HG03439 (cell line): ENCODE results near the gene SLC35D3.
"Not testable (repeated sequence)": the region's sequence is repeated elsewhere in the genome, so short reads cannot be mapped to it uniquely, and the experiment has no call there.

ENCODE experiments used
- ATAC-seq: cut with Tn5 transposase; IDR thresholded peaks from one replicate; pipeline ENCODE4 v1.9.1; 2021; ENCODE audit warnings: mild to moderate bottlenecking, moderate library complexity; ENCODE audit not compliant: unreplicated experiment

Gene SLC35D3

GRCh38 chr6:136923116-136923953, 1.2 kb downstream of the SLC35D3 start:
- no peak for ATAC-seq

GRCh38 chr6:136923954-136924673, 2.0 kb downstream of the SLC35D3 start:
- no peak for ATAC-seq

GRCh38 chr6:136926383-136926782, 4.3 kb downstream of the SLC35D3 start:
- no peak for ATAC-seq

- ATAC-seq: no peak
Observed at GRCh38 chr6:136927292-136927691, 5.2 kb downstream of the SLC35D3 start.

GRCh38 chr6:136930528-136930927, 8.4 kb downstream of the SLC35D3 start:
- ATAC-seq: no peak

- no peak for ATAC-seq
Observed at GRCh38 chr6:136932599-136932998, 10.5 kb downstream of the SLC35D3 start.

- no peak for ATAC-seq
Observed at GRCh38 chr6:136945072-136945471, 23.0 kb downstream of the SLC35D3 start.

- no peak for ATAC-seq
Observed at GRCh38 chr6:136945711-136946121, 23.6 kb downstream of the SLC35D3 start.

GRCh38 chr6:136947037-136947436, 24.9 kb downstream of the SLC35D3 start:
- ATAC-seq: no peak

GRCh38 chr6:136949957-136950356, 27.9 kb downstream of the SLC35D3 start:
- not testable (repeated sequence) for ATAC-seq

GRCh38 chr6:136950436-136951126, 28.5 kb downstream of the SLC35D3 start:
- no peak for ATAC-seq

- no peak for ATAC-seq
Observed at GRCh38 chr6:136952714-136953260, 30.7 kb downstream of the SLC35D3 start.

GRCh38 chr6:136955123-136955522, 33.0 kb downstream of the SLC35D3 start:
- ATAC-seq: no peak

- no peak for ATAC-seq
Observed at GRCh38 chr6:136956590-136957544, 34.8 kb downstream of the SLC35D3 start.

GRCh38 chr6:136958168-136958567, 36.1 kb downstream of the SLC35D3 start:
- no peak for ATAC-seq

GRCh38 chr6:136959471-136959891, 37.4 kb downstream of the SLC35D3 start:
- ATAC-seq: no peak

- ATAC-seq: not testable (repeated sequence)
Observed at GRCh38 chr6:136959935-136960334, 37.8 kb downstream of the SLC35D3 start.

GRCh38 chr6:136960781-136961180, 38.7 kb downstream of the SLC35D3 start:
- ATAC-seq: no peak

GRCh38 chr6:136961848-136962247, 39.7 kb downstream of the SLC35D3 start:
- ATAC-seq: no peak

- ATAC-seq: no peak
Observed at GRCh38 chr6:136962661-136963060, 40.6 kb downstream of the SLC35D3 start.
